ENCODE results near the gene ELAPOR1.

ELAPOR1 gene

GRCh38 chr1:109096120-109096519, 17.8 kb upstream of the ELAPOR1 start:
- DNase-seq (ENCODE audit: low spot score): no peak

- DNase-seq (ENCODE audit: low spot score): peak; percentile 93
These were observed 13.8 kb upstream of the ELAPOR1 start for GRCh38 chr1:109099938-109100773.

- no peak for DNase-seq (ENCODE audit: low spot score)
These were observed 9.4 kb upstream of the ELAPOR1 start for GRCh38 chr1:109104364-109105151.

GRCh38 chr1:109105881-109106280, 8.0 kb upstream of the ELAPOR1 start:
- DNase-seq (ENCODE audit: low spot score): no peak

GRCh38 chr1:109107785-109108184, 6.1 kb upstream of the ELAPOR1 start:
- no peak for DNase-seq (ENCODE audit: low spot score)

GRCh38 chr1:109109906-109110305, 4.0 kb upstream of the ELAPOR1 start:
- DNase-seq (ENCODE audit: low spot score): no peak

- DNase-seq (ENCODE audit: low spot score): no peak
These were observed 2.4 kb upstream of the ELAPOR1 start for GRCh38 chr1:109111386-109112055.

- peak; percentile 28 for DNase-seq (ENCODE audit: low spot score)
These were observed 1.8 kb upstream of the ELAPOR1 start for GRCh38 chr1:109112056-109112651.

GRCh38 chr1:109112652-109113285, 1.1 kb upstream of the ELAPOR1 start:
- DNase-seq (ENCODE audit: low spot score): peak; percentile 81

GRCh38 chr1:109114342-109114674, 393 bp downstream of the ELAPOR1 start:
- no peak for DNase-seq (ENCODE audit: low spot score)

- DNase-seq (ENCODE audit: low spot score): no peak
These were observed 1.8 kb downstream of the ELAPOR1 start for GRCh38 chr1:109115685-109116084.

- no peak for DNase-seq (ENCODE audit: low spot score)
These were observed 2.4 kb downstream of the ELAPOR1 start for GRCh38 chr1:109116286-109116685.

GRCh38 chr1:109118089-109118488, 4.2 kb downstream of the ELAPOR1 start:
- DNase-seq (ENCODE audit: low spot score): no peak

- DNase-seq (ENCODE audit: low spot score): no peak
These were observed 6.4 kb downstream of the ELAPOR1 start for GRCh38 chr1:109120356-109120755.

- no peak for DNase-seq (ENCODE audit: low spot score)
These were observed 17.1 kb downstream of the ELAPOR1 start for GRCh38 chr1:109131059-109131458.

GRCh38 chr1:109131800-109132199, 17.9 kb downstream of the ELAPOR1 start:
- DNase-seq (ENCODE audit: low spot score): no peak

GRCh38 chr1:109133002-109133706, 19.2 kb downstream of the ELAPOR1 start:
- DNase-seq (ENCODE audit: low spot score): no peak

GRCh38 chr1:109133815-109134214, 19.9 kb downstream of the ELAPOR1 start:
- peak; percentile 38 for DNase-seq (ENCODE audit: low spot score)

GRCh38 chr1:109134423-109134822, 20.5 kb downstream of the ELAPOR1 start:
- DNase-seq (ENCODE audit: low spot score): no peak

- no peak for DNase-seq (ENCODE audit: low spot score)
These were observed 22.0 kb downstream of the ELAPOR1 start for GRCh38 chr1:109135940-109136339.

- DNase-seq (ENCODE audit: low spot score): no peak
These were observed 22.9 kb downstream of the ELAPOR1 start for GRCh38 chr1:109136766-109137165.

Measured in germinal center (tissue), 1 donor.